Peyer's patch (tissue), 4 donors: Measurements from ENCODE around the gene PHF8.

Source experiments
- CTCF ChIP-seq, 6 experiments: fragments of 450-650 bp in 4 of 6; fragments of 200-600 bp in 2 of 6; sonication (generic) in 1 of 6; IDR thresholded peaks; one replicate each; pipeline ENCODE4 v1.5.1; 2017 to 2019; ENCODE audit warnings: antibody characterized with exemption in 6 of 6, mild to moderate bottlenecking in 3 of 6, moderate library complexity in 1 of 6
- POLR2A ChIP-seq, 2 donors: fragments of 450-650 bp; IDR thresholded peaks; one replicate each; pipeline ENCODE4 v1.5.1; 2017; ENCODE audit warnings: antibody characterized with exemption in 2 of 2, mild to moderate bottlenecking in 2 of 2, moderate library complexity in 2 of 2

DNA sequence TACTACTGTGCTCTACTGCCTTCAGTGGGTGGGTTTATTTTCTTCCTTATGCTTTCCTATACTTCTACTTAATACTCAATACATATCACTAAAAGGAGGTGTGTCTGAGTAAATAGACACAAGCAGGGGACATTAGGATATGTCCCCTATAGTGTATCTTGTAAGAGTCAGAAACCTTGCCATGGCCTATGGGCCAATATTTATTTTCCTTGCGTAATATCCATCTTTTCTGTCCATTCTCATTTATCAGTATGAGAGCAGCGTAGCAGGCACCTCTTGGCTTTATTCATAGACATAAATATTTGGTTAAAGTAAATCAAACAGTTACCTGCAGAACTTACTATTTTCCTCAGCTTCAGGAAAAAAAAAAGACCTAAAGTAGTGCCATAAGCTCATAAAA lies 46.6 kb upstream of the PHF8 start:
- no peak for TF ChIP-seq CTCF (IDR thresholded peaks at IDR 0.05)
- TF ChIP-seq POLR2A (IDR thresholded peaks at IDR 0.05): no peak
